OCI-M2 (cell line): Measurements from ENCODE around the gene GORASP2.

Experiments
- DNase-seq: peaks from one replicate; lab custom pipeline; 2025; ENCODE audit not compliant: unreplicated experiment; lab: John Stamatoyannopoulos, UW

The GORASP2 gene

GRCh38 chr2:170965446-170966225 lies 36.6 kb downstream of the GORASP2 start:
- DNase-seq = no peak

- no peak for DNase-seq
Observed at GRCh38 chr2:170966648-170967396, 37.8 kb downstream of the GORASP2 start.

- DNase-seq = no peak
Observed at GRCh38 chr2:170967553-170967952, 38.5 kb downstream of the GORASP2 start.

GRCh38 chr2:170968205-170969003 lies 39.4 kb downstream of the GORASP2 start:
- no peak for DNase-seq

- no peak for DNase-seq
Observed at GRCh38 chr2:170969030-170969429, 40.0 kb downstream of the GORASP2 start.

GRCh38 chr2:170969872-170970496 lies 40.9 kb downstream of the GORASP2 start:
- DNase-seq = no peak

GRCh38 chr2:170971071-170971470 lies 42.0 kb downstream of the GORASP2 start:
- DNase-seq = no peak

- DNase-seq = no peak
Observed at GRCh38 chr2:170972296-170973224, 43.5 kb downstream of the GORASP2 start.

- no peak for DNase-seq
Observed at GRCh38 chr2:170973225-170973491, 44.1 kb downstream of the GORASP2 start.

GRCh38 chr2:170973492-170974303 lies 44.6 kb downstream of the GORASP2 start:
- no peak for DNase-seq

- DNase-seq = no peak
Observed at GRCh38 chr2:170974304-170974993, 45.4 kb downstream of the GORASP2 start.

- DNase-seq = no peak
Observed at GRCh38 chr2:170975127-170975942, 46.3 kb downstream of the GORASP2 start.

GRCh38 chr2:170975943-170976270 lies 46.9 kb downstream of the GORASP2 start:
- no peak for DNase-seq

GRCh38 chr2:170984079-170984478 lies 55.0 kb downstream of the GORASP2 start:
- no peak for DNase-seq

- DNase-seq = no peak
Observed at GRCh38 chr2:170985407-170985806, 56.4 kb downstream of the GORASP2 start.

- DNase-seq = no peak
Observed at GRCh38 chr2:170986566-170987258, 57.7 kb downstream of the GORASP2 start.

- DNase-seq = no peak
Observed at GRCh38 chr2:170991398-170992182, 62.5 kb downstream of the GORASP2 start.
